GM20431 (cell line): ENCODE data around the gene EHBP1.
"Not testable (repeated sequence)": the region's sequence is repeated elsewhere in the genome, so short reads cannot be mapped to it uniquely, and the experiment has no call there.

Experiments
- in situ Hi-C: fragments of 300-500 bp; cut with MseI, MboI; formaldehyde crosslinking; loops from one replicate; pipeline ENCODE4 v1.15.0; 2020; ENCODE audit warnings: low sequenced_read_pairs; ENCODE audit not compliant: unreplicated experiment

EHBP1 gene

GRCh38 chr2:62698653-62699052 lies 6.9 kb upstream of the EHBP1 start:
- in situ Hi-C loops = no loop called here

GRCh38 chr2:62704654-62705006 lies 883 bp upstream of the EHBP1 start:
- in situ Hi-C loops = no loop called here

- in situ Hi-C loops = no loop called here
Observed at GRCh38 chr2:62705859-62706720, 577 bp downstream of the EHBP1 start.

GRCh38 chr2:62706721-62707521 lies 1.4 kb downstream of the EHBP1 start:
- in situ Hi-C loops = no loop called here

GRCh38 chr2:62708751-62709150 lies 3.2 kb downstream of the EHBP1 start:
- in situ Hi-C loops = no loop called here

- in situ Hi-C loops = no loop called here
Observed at GRCh38 chr2:62711832-62712494, 6.5 kb downstream of the EHBP1 start.

- in situ Hi-C loops = not testable (repeated sequence)
Observed at GRCh38 chr2:62713196-62713595, 7.7 kb downstream of the EHBP1 start.

- in situ Hi-C loops = no loop called here
Observed at GRCh38 chr2:62713837-62714236, 8.3 kb downstream of the EHBP1 start.

GRCh38 chr2:62716768-62717167 lies 11.3 kb downstream of the EHBP1 start:
- in situ Hi-C loops = no loop called here

GRCh38 chr2:62717503-62718081 lies 12.1 kb downstream of the EHBP1 start:
- in situ Hi-C loops = no loop called here

- in situ Hi-C loops = no loop called here
Observed at GRCh38 chr2:62718225-62718822, 12.8 kb downstream of the EHBP1 start.

GRCh38 chr2:62719757-62720156 lies 14.2 kb downstream of the EHBP1 start:
- in situ Hi-C loops = no loop called here

GRCh38 chr2:62722679-62723078 lies 17.2 kb downstream of the EHBP1 start:
- in situ Hi-C loops = no loop called here

GRCh38 chr2:62723253-62723652 lies 17.7 kb downstream of the EHBP1 start:
- in situ Hi-C loops = no loop called here

GRCh38 chr2:62724106-62724505 lies 18.6 kb downstream of the EHBP1 start:
- in situ Hi-C loops = no loop called here

- in situ Hi-C loops = no loop called here
Observed at GRCh38 chr2:62724886-62725711, 19.6 kb downstream of the EHBP1 start.

GRCh38 chr2:62725712-62726055 lies 20.2 kb downstream of the EHBP1 start:
- in situ Hi-C loops = no loop called here

GRCh38 chr2:62727259-62727867 lies 21.9 kb downstream of the EHBP1 start:
- in situ Hi-C loops = no loop called here
